Uterus (tissue), 2 donors: ENCODE results near the gene COL15A1.

ENCODE experiments used
- CTCF ChIP-seq, 4 experiments: fragments of 200-600 bp in 2 of 4; fragments of 450-650 bp in 2 of 4; sonication (generic) in 2 of 4; IDR thresholded peaks; one replicate each; pipeline ENCODE4 v1.5.1; 2016 to 2019; ENCODE audit warnings: antibody characterized with exemption in 4 of 4, mild to moderate bottlenecking in 2 of 4, moderate library complexity in 1 of 4
- POLR2A ChIP-seq, 2 donors: fragments of 450-650 bp; IDR thresholded peaks; one replicate each; pipeline ENCODE4 v1.6.1; 2016; ENCODE audit warnings: antibody characterized with exemption in 2 of 2, mild to moderate bottlenecking in 1 of 2, moderate library complexity in 1 of 2

GRCh38 chr9:98913044-98913443, 30.7 kb upstream of the COL15A1 start:
- TF ChIP-seq POLR2A (IDR thresholded peaks at IDR 0.05): no peak
- TF ChIP-seq CTCF (IDR thresholded peaks at IDR 0.05): no peak
